Fibroblast of the aortic adventitia (primary cell): Measurements from ENCODE around the gene PRKAR1B. TPM values are rescaled to one million over a fixed set of nuclear protein-coding genes. Genes with fewer than 3 reads are reported as not detected.

ENCODE experiments used
- DNase-seq: peaks from one replicate; pipeline ENCODE4 v3.0.0-alpha.2; 2010; ENCODE audit warnings: low read depth
- H3K4me3 ChIP-seq: 2 replicates; pipeline ENCODE4 v1.5.1; 2011; ENCODE audit warnings: low read depth, mild to moderate bottlenecking, control low read depth, low read length, moderate library complexity
- CTCF ChIP-seq: IDR thresholded peaks from 2 replicates; pipeline ENCODE4 v1.5.1; 2011; ENCODE audit warnings: mild to moderate bottlenecking, low read length, control low read depth, inconsistent platforms; ENCODE audit not compliant: insufficient read depth
- total RNA-seq: library from RNA; depleted of rRNA; stranded (reverse); fragments of >200 nt; gene quantifications from 2 replicates; pipeline ENCODE4 v1.2.3, GENCODE V29; 2012; ENCODE audit warnings: low replicate concordance

PRKAR1B gene
- total RNA-seq, 1 donor: 7.0 TPM

GRCh38 chr7:767580-767940 is 40.5 kb upstream of the PRKAR1B start:
- no peak for TF ChIP-seq CTCF
- peak; percentile 34 for DNase-seq
- H3K4me3 ChIP-seq: peak overlapping the region; percentile 25

DNA sequence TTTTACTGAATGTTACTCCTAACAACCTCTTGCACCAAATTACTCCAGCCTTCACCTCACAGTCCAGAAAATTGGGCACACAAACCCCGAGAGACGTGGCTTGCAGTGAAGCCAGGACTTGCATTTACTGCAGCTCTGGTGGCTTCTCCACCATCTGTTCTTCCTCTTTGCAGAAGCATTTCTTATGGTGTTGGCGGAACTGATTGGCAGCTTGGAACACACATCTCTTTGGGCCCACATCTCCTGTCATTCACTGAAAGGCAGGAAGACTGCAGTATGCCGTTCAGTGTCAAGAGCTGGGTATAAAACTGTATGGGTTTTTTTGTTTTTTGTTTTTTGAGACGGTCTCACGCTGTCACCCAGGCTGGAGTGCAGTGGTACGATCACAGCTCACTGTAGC is 38.3 kb upstream of the PRKAR1B start:
- DNase-seq: no peak
- no peak overlapping the region for H3K4me3 ChIP-seq
- no peak for TF ChIP-seq CTCF

DNA sequence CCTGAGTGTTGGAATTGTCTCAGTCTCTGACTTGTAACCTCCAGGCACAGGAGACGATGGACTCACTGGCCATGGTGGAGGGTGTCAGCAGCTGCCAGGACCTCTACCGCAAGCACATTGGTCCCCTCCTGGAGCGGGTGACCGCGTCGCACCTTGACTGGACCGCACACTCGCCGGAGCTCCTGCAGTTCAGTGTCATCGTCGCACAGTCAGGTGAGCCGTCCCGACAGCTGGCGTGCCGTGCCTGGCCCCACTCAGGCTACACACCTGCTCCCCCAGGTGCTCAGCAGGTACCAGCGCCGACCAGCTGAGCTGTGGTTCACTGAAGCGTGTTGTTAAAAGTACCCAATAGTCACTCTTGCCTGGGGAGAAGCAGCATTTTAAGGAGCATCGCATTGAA is 36.7 kb upstream of the PRKAR1B start:
- TF ChIP-seq CTCF: no peak

GRCh38 chr7:762885-763284 is 35.8 kb upstream of the PRKAR1B start:
- no peak for TF ChIP-seq CTCF
- H3K4me3 ChIP-seq: no peak overlapping the region
- DNase-seq: no peak

More for the DNA sequence above, 36.7 kb upstream of the PRKAR1B start:
- DNase-seq: no peak
- no peak overlapping the region for H3K4me3 ChIP-seq

GRCh38 chr7:761631-762030 is 34.5 kb upstream of the PRKAR1B start:
- H3K4me3 ChIP-seq: no peak overlapping the region
- no peak for DNase-seq
- no peak for TF ChIP-seq CTCF

DNA sequence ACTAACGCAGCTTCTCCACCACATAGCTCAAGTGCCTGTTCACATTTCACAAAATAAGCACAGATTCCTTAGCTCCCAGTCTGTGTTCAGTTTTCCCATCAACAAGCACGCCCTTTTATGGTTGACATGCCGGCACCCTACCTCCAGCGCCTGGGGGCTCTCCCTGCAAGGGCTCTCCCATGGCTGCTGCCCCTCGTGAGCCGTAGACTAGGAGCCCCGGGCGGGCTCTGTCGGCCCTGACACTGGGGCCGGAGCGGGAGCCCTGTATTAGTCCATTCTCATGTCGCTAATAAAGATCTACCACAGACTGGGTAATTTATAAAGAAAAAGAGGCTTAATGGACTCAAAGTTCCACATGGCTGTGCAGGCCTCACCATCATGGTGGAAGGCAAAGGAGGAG is 34.0 kb upstream of the PRKAR1B start:
- no peak for DNase-seq
- no peak for TF ChIP-seq CTCF
- no peak overlapping the region for H3K4me3 ChIP-seq

DNA sequence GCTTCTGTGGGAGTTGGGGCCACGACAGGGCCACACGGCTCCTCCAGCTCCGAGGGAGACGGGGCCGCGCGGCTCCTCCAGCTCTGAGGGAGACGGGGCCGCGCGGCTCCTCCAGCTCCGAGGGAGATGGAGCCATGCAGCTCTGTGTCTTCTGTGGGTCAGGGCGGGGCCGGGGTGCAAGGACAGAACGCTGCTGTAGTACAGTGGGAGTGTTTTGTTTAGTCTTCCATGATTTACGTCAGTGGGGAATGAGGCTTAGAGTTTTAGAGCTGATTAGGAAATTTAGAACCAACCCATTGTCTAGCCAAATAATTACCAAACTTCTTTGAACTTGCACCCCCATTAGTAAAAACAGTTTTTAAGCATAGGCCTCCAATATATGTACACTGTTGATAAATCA is 32.9 kb upstream of the PRKAR1B start:
- no peak overlapping the region for H3K4me3 ChIP-seq
- DNase-seq: no peak
- TF ChIP-seq CTCF: no peak
